HG03135 (cell line): ENCODE measurements around the gene PRKAG2.

Experiments used
- ATAC-seq: cut with Tn5 transposase; IDR thresholded peaks from one replicate; pipeline ENCODE4 v1.9.1; 2021; ENCODE audit warnings: mild to moderate bottlenecking, moderate library complexity; ENCODE audit not compliant: unreplicated experiment

PRKAG2 gene

GRCh38 chr7:151632750-151633515 lies 244.0 kb downstream of the PRKAG2 start:
- ATAC-seq: peak; percentile 61

DNA sequence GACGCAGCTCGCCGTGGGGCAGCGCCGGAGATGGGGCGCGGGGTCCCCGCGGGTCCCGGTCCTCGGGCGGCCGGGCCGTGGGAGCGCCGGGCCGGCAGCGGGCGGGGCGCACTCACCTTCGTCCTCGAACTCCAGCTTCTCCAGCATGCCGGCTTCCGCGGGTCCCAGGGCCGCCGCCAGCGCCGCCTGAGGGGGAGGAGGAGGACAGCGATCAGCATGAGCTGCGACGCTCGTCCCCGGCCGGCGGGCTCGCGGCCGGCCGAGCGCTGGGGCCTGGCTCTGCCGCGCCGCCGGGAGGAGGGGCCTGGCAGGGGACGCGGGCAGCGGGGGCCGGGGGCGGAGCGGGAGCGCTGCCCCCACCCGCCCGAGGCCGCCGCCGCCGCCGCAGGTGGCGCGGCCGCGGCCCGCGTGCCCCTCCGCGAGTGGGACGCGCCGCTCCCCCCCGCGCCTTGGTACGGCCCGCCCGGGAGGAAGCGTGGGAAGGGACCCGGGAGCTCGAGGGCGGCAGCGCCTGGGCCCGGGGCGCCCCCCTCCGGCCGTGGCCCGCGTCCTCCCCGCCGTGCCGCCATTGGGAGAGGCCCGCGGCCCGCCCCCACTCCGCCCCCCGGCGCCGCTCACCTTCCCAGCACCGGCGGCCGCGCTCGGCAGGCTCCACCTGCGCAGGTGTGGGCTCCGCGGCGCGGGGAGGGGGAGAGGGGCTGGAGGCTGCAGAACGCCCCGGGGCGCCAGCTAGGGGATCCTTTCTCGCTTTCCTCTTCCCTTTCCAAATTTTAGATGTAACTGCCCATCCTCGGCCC lies 244.8 kb downstream of the PRKAG2 start:
- ATAC-seq: peak; percentile 69

DNA sequence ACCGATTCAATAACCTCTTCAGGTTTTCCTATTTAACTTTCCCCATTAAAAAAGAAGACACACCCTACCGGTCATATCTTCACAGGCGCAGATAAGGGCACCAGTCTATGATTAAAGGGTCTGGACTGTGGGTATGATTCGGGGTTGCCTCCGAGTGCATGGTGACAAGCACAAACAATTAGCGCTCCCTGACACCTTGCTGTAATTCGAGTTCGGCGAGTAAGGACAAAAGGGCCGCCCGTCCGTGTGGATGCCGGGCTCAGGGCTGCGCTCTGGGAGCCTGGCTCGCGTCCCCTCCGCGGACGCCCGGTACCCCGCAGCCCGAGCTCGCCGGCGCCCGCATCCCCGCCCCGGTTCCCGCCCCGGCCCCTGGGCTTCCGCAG lies 245.4 kb downstream of the PRKAG2 start:
- ATAC-seq: peak; percentile 22

DNA sequence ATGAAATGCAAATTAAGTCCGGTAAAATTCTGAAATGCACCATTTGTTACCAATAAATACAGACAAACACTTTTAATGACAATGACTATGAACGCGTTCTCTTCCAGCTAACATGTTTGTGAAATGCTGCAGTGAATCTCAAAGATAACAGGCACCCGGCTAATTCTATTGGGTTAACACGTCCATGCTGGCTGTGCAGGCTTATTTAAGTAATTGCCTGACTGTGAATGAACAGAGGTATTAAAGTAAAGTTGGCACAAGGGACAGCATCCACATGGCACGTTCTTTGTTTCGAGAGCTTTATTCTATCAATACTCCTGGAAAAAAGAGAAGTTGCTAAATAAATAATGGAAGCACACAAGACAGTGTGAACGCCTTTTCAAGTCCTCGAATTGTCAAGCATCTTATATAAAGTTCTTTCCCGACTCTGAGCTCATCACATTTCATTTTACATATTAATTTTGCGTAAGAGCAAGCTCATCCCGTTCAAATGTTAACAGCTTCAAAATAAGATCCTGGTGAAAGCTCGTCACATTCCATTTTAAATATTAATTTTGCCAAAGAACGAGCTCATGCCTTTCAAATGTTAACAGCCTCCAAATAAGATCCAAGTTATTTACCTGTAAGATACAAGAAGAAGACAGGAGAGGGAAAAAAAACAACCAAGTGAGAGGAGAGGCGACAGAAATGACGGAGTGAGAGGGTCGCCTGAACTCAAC lies 245.9 kb downstream of the PRKAG2 start:
- no peak for ATAC-seq

- no peak for ATAC-seq
These were observed 246.6 kb downstream of the PRKAG2 start for GRCh38 chr7:151630358-151630757.

- ATAC-seq: no peak
These were observed 247.1 kb downstream of the PRKAG2 start for GRCh38 chr7:151629713-151630272.

DNA sequence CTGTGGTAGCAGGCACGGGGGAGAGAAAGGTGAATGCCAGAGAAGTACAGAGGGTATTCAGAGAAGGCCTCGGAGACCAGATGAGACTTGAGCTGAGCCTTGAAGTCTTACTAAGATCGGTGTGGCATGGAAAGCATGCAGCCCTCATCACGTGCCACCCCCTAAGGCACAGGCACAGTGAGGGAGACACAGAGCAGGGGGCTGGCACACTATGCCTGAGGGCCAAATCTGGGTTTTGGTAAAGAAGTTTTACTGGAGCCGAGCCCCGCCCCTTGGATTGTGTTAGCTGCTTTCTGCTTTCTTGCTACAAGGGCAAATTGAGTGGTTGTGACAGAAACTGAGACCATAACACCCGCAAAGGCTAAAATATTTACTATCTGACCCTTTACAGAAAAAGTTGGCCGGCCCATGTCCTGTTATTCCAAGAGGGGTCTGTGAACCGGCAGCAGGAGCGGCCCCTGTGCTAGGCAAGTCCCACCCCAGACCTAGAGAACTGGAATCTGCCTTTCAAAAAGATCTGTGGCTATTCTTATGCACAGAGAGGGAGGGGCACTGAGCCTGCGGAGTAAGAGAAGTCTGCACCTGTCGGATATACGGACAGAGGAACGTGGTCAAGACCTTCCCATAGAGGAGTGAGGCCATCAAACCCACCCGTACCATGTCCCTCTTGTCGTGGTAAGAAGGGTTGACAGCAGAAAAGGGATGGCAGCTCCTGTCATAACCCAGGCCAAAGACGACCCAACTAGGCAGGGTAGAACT lies 247.9 kb downstream of the PRKAG2 start:
- ATAC-seq: no peak

- no peak for ATAC-seq
These were observed 250.3 kb downstream of the PRKAG2 start for GRCh38 chr7:151626422-151627115.

GRCh38 chr7:151625606-151626005 lies 251.3 kb downstream of the PRKAG2 start:
- ATAC-seq: no peak

- ATAC-seq: no peak
These were observed 252.5 kb downstream of the PRKAG2 start for GRCh38 chr7:151624246-151624928.

DNA sequence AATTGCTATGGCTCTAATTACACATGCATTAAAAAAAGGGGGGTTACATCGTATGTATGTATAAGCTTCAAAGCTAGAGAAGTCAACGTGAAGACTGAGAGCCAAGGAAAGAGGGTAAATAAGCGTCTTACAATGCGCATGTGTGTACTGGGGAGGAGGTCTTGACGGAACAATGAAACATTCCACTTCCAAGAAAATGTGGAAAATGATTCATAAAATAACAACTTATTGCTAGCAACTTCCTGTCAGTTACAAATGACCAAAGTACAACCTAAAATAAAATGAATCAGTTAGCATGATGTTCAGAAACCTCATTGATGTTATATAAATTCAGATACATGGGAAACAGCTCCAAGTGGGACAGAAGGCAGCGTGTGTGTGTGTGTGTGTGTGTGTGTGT lies 253.1 kb downstream of the PRKAG2 start:
- no peak for ATAC-seq

DNA sequence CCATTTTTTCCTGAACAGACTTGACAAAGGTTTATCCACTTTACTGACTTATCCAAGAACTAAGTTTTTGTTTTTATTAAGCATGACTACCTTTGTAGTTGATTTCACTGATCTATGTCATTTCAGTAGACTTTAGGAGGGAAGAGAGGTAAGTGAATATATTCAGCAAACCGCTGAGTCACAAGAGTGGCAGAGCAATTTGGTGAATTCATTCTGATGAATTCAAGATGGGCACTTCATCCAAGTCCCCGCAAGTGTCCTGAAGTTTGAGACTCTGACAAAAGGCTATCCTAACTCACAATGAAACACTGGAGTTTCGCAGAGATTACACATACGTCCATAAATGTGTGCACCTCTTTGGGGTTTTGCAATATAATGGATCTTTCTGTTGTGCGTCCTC lies 255.0 kb downstream of the PRKAG2 start:
- no peak for ATAC-seq

GRCh38 chr7:151616443-151617213 lies 260.3 kb downstream of the PRKAG2 start:
- no peak for ATAC-seq

DNA sequence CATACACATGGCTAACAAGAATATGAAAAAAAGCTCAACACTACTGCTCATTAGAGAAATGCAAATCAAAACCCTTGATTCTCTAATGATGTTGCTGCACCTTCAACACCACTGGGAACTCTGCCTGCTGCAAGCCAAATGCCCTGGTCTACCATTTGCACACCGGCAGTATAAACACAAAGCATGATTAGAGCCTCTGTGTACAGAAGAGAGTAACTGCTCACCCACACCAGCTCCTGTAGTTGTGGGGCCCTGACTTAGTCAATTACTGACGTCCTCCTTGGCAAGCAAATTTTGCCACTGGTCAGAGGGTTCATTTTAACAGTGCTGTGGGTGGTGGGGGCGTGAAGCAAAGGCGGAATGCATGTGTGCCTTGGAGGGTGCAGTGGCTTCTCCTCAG lies 261.1 kb downstream of the PRKAG2 start:
- no peak for ATAC-seq

DNA sequence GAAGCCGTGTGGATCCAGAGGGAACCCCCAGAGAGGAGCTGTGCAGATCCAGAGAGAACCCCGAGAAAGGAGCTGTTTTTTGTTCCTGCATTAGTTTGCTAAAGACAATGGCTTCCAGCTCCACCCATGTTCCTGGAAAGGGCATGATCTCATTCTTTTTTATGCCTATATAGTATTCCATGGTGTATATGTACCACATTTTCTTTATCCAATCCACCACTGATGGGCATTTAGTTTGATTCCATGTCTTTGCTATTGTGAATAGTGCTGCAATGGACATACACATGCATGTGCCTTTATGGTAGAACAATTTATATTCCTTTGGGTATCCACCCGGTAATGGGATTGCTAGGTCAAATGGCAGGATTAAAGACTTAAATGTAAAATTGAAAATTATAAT lies 261.9 kb downstream of the PRKAG2 start:
- no peak for ATAC-seq

DNA sequence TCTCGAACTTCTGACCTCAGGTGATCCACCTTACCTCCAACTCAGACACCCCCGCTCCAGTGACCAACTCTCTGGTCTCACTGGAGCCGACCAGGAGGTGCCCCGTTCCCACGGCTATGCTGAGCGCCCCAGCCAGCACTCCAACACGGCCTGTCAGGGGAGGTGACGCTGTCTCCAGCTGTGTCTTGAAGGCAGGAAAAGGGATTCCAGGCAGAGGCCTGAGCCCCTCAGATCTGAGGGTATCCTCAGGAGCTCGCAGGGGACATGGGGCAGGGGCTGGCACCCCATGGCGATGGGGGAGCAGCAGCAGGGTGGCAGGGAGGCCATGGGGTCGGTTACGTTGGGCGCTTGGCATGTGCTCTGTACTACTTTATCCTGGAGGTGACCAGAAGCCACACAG lies 262.9 kb downstream of the PRKAG2 start:
- no peak for ATAC-seq

GRCh38 chr7:151611878-151612277 lies 265.0 kb downstream of the PRKAG2 start:
- ATAC-seq: no peak

DNA sequence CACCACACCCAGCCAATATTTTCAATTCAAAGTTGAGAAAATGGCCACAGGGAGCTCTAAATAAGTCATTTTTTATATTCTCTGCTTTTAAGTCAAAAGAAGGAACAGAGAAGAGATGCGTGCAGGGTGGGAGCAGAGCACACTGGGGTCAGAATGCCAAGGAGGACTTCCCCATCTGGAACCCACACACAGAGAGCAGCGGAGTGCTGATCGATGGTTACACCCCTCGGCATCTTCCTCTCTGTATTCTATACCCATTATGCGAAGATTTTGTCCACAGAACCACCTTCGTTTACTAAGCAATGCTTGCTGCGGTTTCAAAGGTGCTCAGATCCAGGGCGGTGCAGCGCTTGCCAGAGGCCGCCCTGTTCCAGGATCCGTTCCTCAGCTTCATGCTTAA lies 265.9 kb downstream of the PRKAG2 start:
- no peak for ATAC-seq
